Stimulated activated CD4-positive, alpha-beta T cell treated with anti-CD3 and anti-CD28 coated beads, TNF-alpha, amount 100 ng/mL, for 48 hours (primary cell): ENCODE measurements around the gene NLRP11.

ENCODE experiments used
- DNase-seq, 3 donors: peaks; one replicate each; pipeline ENCODE4 v3.0.0-alpha.2; 2020; ENCODE audit warnings: low read depth in 3 of 3

NLRP11 gene

GRCh38 chr19:55831846-55832245, at the start of gene NLRP11:
Gene NLRP11, minus strand, starts transcription at chr19:55831999. Its CDS starts 13,825 bp downstream, at chr19:55818174.
- DNase-seq: no peak

GRCh38 chr19:55877211-55877610, 45.4 kb upstream of the NLRP11 start:
- no peak for DNase-seq

GRCh38 chr19:55870736-55871135, 38.9 kb upstream of the NLRP11 start:
- no peak for DNase-seq

GRCh38 chr19:55867101-55867500, 35.3 kb upstream of the NLRP11 start:
- no peak for DNase-seq

- DNase-seq: no peak
These were observed 34.7 kb upstream of the NLRP11 start for GRCh38 chr19:55866521-55866920.

GRCh38 chr19:55858969-55859368, 27.2 kb upstream of the NLRP11 start:
- DNase-seq: no peak

GRCh38 chr19:55858401-55858800, 26.6 kb upstream of the NLRP11 start:
- no peak for DNase-seq

- DNase-seq: no peak
These were observed 26.2 kb upstream of the NLRP11 start for GRCh38 chr19:55857974-55858373.

GRCh38 chr19:55857149-55857548, 25.4 kb upstream of the NLRP11 start:
- no peak for DNase-seq

GRCh38 chr19:55855160-55855559, 23.4 kb upstream of the NLRP11 start:
- DNase-seq: no peak

GRCh38 chr19:55838906-55839305, 7.1 kb upstream of the NLRP11 start:
- DNase-seq: no peak

GRCh38 chr19:55838251-55838650, 6.5 kb upstream of the NLRP11 start:
- DNase-seq: no peak

GRCh38 chr19:55836340-55836739, 4.5 kb upstream of the NLRP11 start, which contains the start of gene NLRP4:
Gene NLRP4, plus strand, starts transcription at chr19:55836540. Its CDS starts 15,541 bp downstream, at chr19:55852081.
- no peak for DNase-seq

GRCh38 chr19:55832676-55833075, 877 bp upstream of the NLRP11 start:
- no peak for DNase-seq

- DNase-seq: no peak
These were observed 1.1 kb downstream of the NLRP11 start for GRCh38 chr19:55830656-55831055.

GRCh38 chr19:55820037-55820436, 11.8 kb downstream of the NLRP11 start:
- no peak for DNase-seq

GRCh38 chr19:55813906-55814305, 17.9 kb downstream of the NLRP11 start:
- no peak for DNase-seq

GRCh38 chr19:55812449-55812848, 19.4 kb downstream of the NLRP11 start:
- no peak for DNase-seq

- DNase-seq: no peak
These were observed 20.5 kb downstream of the NLRP11 start for GRCh38 chr19:55811340-55811739.

- peak; percentile 3 to 40 (median 11) for DNase-seq
These were observed 22.3 kb downstream of the NLRP11 start for GRCh38 chr19:55809381-55810058.

GRCh38 chr19:55802281-55802680, 29.5 kb downstream of the NLRP11 start:
- no peak for DNase-seq

GRCh38 chr19:55801416-55801815, 30.4 kb downstream of the NLRP11 start:
- no peak for DNase-seq

- DNase-seq: no peak
These were observed 36.8 kb downstream of the NLRP11 start for GRCh38 chr19:55795021-55795420.

- DNase-seq: no peak
These were observed 50.7 kb downstream of the NLRP11 start for GRCh38 chr19:55781112-55781511.
